ENCODE measurements around the gene AP4S1. TPM values are rescaled to one million over a fixed set of nuclear protein-coding genes. Genes with fewer than 3 reads are reported as not detected.

The AP4S1 gene
- total RNA-seq, 1 donor from 2014 or later: 14.6 TPM

DNA sequence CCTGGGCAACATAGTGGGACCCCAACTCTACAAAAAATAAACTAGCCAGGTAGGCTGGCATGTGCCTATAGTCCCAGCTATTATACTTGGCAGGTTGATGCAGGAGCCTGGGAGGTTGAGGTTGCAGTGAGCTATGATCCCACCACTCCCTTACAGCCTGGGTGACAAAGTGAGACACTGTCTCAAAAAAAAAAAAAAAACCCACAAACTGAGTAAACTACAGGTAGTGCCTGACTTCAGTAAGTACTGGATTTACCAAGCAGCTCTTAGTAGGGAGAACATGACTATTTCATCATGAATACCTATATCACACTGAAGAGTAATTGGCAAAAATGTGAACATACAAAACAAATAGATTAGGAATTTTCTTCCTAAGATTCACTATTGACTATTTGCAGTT lies 32.4 kb upstream of the AP4S1 start:
- no peaks in the 10 kb centered on the region for H3K27me3 ChIP-seq (ENCODE audit: control insufficient read depth in 3 of 3, insufficient read depth in 3 of 3, low read length in 3 of 3)
- H3K4me3 ChIP-seq (ENCODE audit: low read length in 3 of 3): no peak overlapping the region
- H3K27ac ChIP-seq (ENCODE audit: low read depth, low read length): no peak overlapping the region
- peaks cover 0 to 2% (median 0%) of the 10 kb centered on the region in 3 donors for H3K9me3 ChIP-seq (ENCODE audit: control insufficient read depth in 3 of 3, low read length in 3 of 3)
- no peaks in the 10 kb centered on the region for H3K36me3 ChIP-seq (ENCODE audit: control insufficient read depth in 3 of 3, insufficient read depth in 3 of 3, low read length in 3 of 3)
- peaks cover 6 to 17% (median 17%) of the 10 kb centered on the region in 3 donors for H3K4me1 ChIP-seq (ENCODE audit: control insufficient read depth in 3 of 3, insufficient read depth in 3 of 3, low read length in 3 of 3)
- no peak overlapping the region for H3K9ac ChIP-seq (ENCODE audit: low read depth in 1 of 3, low read length in 3 of 3)

DNA sequence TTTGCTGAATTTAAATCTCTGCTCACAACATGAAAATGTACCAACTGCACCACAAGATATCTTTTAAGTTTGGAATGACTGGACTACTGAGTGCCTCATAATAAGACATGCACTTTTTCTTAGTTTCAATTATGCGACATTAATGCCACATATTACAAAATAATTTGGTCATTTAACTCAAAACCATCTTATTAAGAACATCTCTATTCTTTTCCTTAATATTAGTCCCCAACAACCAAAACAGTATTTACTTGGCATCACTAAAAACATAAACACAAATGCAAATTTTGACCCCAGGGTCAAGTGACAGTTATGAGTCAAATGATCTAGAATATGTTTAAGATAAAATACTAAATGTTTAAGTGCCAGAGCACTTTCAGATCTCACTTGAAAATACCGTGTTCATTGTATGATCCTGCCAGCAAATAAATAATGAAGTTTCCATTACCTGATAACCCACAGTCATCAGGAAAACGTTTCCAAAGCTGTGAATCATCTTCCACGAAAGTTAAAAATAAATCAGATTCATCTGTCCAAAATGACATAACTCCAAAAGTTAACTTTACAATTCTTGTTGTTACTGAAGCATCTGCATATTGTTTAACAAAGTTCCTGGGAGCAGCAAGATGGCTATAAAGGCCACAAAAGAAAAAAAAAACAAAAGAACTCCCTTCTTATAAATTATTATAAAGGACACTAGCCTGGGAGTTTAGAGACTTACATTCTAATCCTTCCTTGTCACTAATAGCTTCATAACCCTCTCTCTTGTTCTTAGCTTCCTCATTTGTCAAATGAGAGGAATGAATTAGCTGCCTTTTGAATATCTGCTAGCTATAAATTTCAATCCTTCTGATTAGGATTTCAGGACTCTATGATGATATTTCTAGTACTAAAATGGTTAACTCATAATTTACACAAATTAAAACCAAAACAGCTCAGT lies 30.5 kb upstream of the AP4S1 start:
- Histone ChIP-seq H3K36me3 (ENCODE audit: control insufficient read depth in 3 of 3, insufficient read depth in 3 of 3, low read length in 3 of 3) (peaks cover 0 to 4% (median 0%) of the 10 kb centered on the region in 3 donors), H3K27ac (ENCODE audit: low read depth, low read length) (peak overlapping the region; percentile 57), H3K4me1 (ENCODE audit: control insufficient read depth in 3 of 3, insufficient read depth in 3 of 3, low read length in 3 of 3) (peaks cover 6 to 17% (median 13%) of the 10 kb centered on the region in 3 donors), H3K4me3 (ENCODE audit: low read length in 3 of 3) (peak overlapping the region in 1 of 3 donors; percentile 19), H3K9me3 (ENCODE audit: control insufficient read depth in 3 of 3, low read length in 3 of 3) (peaks cover 2 to 5% (median 3%) of the 10 kb centered on the region in 3 donors), H3K27me3 (ENCODE audit: control insufficient read depth in 3 of 3, insufficient read depth in 3 of 3, low read length in 3 of 3) (no peaks in the 10 kb centered on the region), H3K9ac (ENCODE audit: low read depth in 1 of 3, low read length in 3 of 3) (peak overlapping the region in 2 of 3 donors; percentile 1 to 2)

DNA sequence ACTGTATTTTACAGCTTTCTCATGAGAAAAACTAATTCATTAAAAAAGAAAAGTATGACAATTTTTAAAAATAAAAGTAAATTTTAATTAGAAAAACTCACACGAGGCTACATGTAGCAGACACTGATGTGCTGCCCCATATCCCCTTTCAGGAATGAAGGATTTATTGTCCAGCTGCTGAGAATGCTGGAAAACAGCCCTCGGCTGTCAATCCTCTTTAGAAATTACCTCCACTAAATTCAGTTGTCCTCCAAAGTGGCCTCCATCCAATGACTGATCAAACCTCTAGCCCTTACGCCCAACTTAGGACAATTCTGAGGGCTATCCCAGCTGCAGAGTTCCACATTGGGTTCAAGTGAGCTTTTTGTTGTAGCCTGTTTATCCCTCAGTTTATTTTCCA lies 29.8 kb upstream of the AP4S1 start:
- Histone ChIP-seq H3K9ac (ENCODE audit: low read depth in 1 of 3, low read length in 3 of 3) (peak overlapping the region in 2 of 3 donors; percentile 2 to 51), H3K4me3 (ENCODE audit: low read length in 3 of 3) (peak overlapping the region in 1 of 3 donors; percentile 39), H3K4me1 (ENCODE audit: control insufficient read depth in 3 of 3, insufficient read depth in 3 of 3, low read length in 3 of 3) (peaks cover 6 to 16% (median 14%) of the 10 kb centered on the region in 3 donors), H3K36me3 (ENCODE audit: control insufficient read depth in 3 of 3, insufficient read depth in 3 of 3, low read length in 3 of 3) (peaks cover 0 to 4% (median 0%) of the 10 kb centered on the region in 3 donors), H3K27me3 (ENCODE audit: control insufficient read depth in 3 of 3, insufficient read depth in 3 of 3, low read length in 3 of 3) (no peaks in the 10 kb centered on the region), H3K9me3 (ENCODE audit: control insufficient read depth in 3 of 3, low read length in 3 of 3) (peaks cover 2 to 5% (median 3%) of the 10 kb centered on the region in 3 donors), H3K27ac (ENCODE audit: low read depth, low read length) (peak overlapping the region; percentile 57)

DNA sequence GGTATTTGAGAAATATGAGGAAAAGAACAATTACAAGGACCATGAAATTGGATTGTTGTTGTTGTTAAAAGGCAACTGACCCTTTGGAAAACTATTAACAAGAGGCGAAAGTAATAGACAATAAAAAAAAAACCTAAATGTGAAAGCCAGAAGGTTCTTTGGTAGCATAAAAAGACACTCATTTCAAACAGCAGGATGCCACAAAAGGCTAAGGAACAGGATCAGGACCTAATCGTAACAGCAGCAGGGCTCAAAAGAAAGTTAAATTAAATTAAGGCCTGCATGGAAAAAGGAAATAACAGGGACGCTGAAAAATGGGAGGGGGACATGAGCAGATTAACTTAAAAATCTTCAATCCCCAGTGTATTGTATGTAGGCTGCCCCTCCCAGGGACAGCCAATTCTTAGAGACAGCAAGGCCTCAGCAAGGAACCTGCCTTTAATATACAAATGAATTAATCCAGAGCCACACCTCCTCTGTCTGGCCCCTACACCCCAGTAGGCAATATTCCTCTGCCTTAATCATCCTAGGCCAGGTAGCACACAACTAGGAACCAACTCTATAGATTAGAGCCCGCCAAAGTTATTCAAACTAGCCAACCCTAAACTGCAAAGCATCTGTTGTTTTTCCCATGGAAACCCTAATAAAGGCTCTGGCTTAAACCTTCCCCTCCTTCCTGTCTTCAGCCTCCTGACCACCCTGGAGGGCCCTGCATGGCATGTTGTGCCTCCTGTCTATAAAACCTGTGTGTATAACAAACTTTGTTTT lies 28.4 kb upstream of the AP4S1 start:
- Histone ChIP-seq H3K27ac (ENCODE audit: low read depth, low read length) (no peak overlapping the region), H3K9me3 (ENCODE audit: control insufficient read depth in 3 of 3, low read length in 3 of 3) (peaks cover 2 to 5% (median 3%) of the 10 kb centered on the region in 3 donors), H3K27me3 (ENCODE audit: control insufficient read depth in 3 of 3, insufficient read depth in 3 of 3, low read length in 3 of 3) (no peaks in the 10 kb centered on the region), H3K4me1 (ENCODE audit: control insufficient read depth in 3 of 3, insufficient read depth in 3 of 3, low read length in 3 of 3) (peaks cover 6 to 19% (median 9%) of the 10 kb centered on the region in 3 donors), H3K4me3 (ENCODE audit: low read length in 3 of 3) (no peak overlapping the region), H3K9ac (ENCODE audit: low read depth in 1 of 3, low read length in 3 of 3) (no peak overlapping the region), H3K36me3 (ENCODE audit: control insufficient read depth in 3 of 3, insufficient read depth in 3 of 3, low read length in 3 of 3) (peaks cover 0 to 4% (median 0%) of the 10 kb centered on the region in 3 donors)

DNA sequence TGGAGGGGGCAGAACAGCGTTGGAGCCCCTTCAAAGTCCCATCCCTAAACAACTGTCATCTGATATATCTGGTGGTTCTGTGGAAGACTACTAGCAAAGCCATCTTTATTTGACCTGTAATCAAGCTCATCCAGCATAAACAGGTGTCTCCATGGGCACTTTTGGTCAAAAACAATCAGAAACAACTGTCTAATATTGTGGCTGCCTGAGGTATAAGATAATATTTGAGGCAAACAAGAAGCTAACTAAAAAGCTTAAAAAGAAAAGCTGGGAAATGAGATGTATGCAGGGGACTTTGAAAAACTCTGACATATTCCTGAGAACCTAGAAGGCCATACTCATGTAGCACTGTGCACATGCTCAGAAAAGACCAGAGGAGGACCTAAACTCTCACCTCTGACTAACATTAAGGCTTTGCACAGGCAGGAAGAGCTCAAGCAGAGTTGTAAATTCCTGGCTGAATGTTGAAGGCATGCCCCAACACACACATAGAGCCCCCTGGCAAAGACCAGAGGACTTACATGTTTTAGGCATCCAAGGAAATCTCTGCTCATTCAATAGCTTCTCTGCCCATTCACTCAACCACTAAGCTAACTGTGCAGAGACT lies 27.2 kb upstream of the AP4S1 start:
- Histone ChIP-seq H3K9ac (ENCODE audit: low read depth in 1 of 3, low read length in 3 of 3) (no peak overlapping the region), H3K9me3 (ENCODE audit: control insufficient read depth in 3 of 3, low read length in 3 of 3) (peaks cover 2 to 5% (median 3%) of the 10 kb centered on the region in 3 donors), H3K4me1 (ENCODE audit: control insufficient read depth in 3 of 3, insufficient read depth in 3 of 3, low read length in 3 of 3) (peaks cover 6 to 19% (median 9%) of the 10 kb centered on the region in 3 donors)

DNA sequence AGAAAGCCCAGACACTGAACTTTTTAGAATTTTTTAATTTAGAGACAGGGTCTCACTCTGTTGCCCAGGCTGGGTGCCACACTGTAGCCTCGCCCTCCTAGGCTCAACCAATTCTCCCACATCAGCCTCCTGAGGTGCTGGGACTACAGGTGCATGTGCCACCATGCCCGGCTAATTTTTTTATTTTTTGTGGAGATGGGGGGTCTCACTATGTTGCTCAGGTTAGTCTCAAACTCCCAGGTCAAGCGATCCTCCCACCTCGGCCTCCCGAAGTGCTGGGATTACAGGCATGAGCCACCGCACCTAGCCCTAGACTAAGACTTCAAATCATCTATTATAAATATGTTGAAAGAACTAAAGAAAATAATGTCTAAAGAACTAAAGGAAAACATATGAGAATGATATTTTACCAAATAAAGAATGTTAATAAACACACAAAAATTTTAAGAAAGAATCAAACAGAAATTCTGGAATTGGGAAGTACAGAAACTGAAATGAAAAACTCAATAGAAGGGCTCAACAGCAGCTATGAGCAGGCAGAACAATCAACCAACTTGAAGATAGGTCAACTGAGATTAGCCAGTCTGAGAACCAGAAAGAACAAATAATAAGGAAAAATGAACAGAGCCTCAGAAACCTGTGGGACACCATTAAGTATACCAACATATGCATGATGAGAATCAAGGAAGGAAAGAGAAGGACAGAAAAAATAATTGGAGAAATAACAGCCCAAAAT lies 26.2 kb upstream of the AP4S1 start:
- H3K4me3 ChIP-seq (ENCODE audit: low read length in 3 of 3): no peak overlapping the region
- H3K27ac ChIP-seq (ENCODE audit: low read depth, low read length): no peak overlapping the region
- peaks cover 0 to 6% (median 0%) of the 10 kb centered on the region in 3 donors for H3K36me3 ChIP-seq (ENCODE audit: control insufficient read depth in 3 of 3, insufficient read depth in 3 of 3, low read length in 3 of 3)
- no peaks in the 10 kb centered on the region for H3K27me3 ChIP-seq (ENCODE audit: control insufficient read depth in 3 of 3, insufficient read depth in 3 of 3, low read length in 3 of 3)
- H3K4me1 ChIP-seq (ENCODE audit: control insufficient read depth in 3 of 3, insufficient read depth in 3 of 3, low read length in 3 of 3): peaks cover 6 to 19% (median 6%) of the 10 kb centered on the region in 3 donors
- peaks cover 2 to 5% (median 3%) of the 10 kb centered on the region in 3 donors for H3K9me3 ChIP-seq (ENCODE audit: control insufficient read depth in 3 of 3, low read length in 3 of 3)
- H3K9ac ChIP-seq (ENCODE audit: low read depth in 1 of 3, low read length in 3 of 3): no peak overlapping the region

More for the DNA sequence above, 27.2 kb upstream of the AP4S1 start:
- H3K36me3 ChIP-seq (ENCODE audit: control insufficient read depth in 3 of 3, insufficient read depth in 3 of 3, low read length in 3 of 3): peaks cover 0 to 4% (median 0%) of the 10 kb centered on the region in 3 donors
- H3K27me3 ChIP-seq (ENCODE audit: control insufficient read depth in 3 of 3, insufficient read depth in 3 of 3, low read length in 3 of 3): no peaks in the 10 kb centered on the region
- no peak overlapping the region for H3K4me3 ChIP-seq (ENCODE audit: low read length in 3 of 3)
- no peak overlapping the region for H3K27ac ChIP-seq (ENCODE audit: low read depth, low read length)

DNA sequence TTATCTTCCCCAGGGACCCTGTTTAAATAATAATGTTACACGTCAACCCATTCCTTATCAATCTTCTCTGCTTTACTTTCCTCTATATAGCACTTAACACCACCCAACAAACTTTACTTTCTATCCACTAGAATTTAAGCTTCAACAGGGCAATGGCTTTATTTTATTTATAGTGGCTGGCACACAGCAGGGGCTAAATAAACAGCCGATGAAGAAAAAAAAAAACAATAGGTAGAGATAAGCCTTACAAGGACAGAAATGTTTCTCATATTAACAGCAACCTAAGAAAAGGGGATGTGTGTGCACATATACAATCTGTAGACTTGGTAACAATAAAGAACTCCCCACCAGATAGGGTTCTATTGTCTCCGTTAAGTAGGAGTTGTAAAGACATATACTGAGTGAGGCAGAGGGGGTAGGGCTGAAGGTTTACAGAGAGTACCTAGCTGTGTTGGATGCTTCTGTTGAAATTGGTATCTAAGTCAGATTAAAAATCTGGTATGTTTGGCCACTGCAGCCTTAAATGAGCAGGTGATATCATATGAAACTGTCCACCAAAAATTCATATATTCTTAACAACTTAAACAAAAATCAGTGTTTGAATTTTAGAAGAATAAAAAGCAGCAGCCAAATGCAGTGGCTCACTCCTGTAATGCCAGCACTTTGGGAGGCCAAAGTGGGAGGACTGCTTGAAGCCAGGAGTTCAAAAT lies 24.7 kb upstream of the AP4S1 start:
- Histone ChIP-seq H3K27ac (ENCODE audit: low read depth, low read length) (no peak overlapping the region), H3K36me3 (ENCODE audit: control insufficient read depth in 3 of 3, insufficient read depth in 3 of 3, low read length in 3 of 3) (peaks cover 0 to 6% (median 2%) of the 10 kb centered on the region in 3 donors)

DNA sequence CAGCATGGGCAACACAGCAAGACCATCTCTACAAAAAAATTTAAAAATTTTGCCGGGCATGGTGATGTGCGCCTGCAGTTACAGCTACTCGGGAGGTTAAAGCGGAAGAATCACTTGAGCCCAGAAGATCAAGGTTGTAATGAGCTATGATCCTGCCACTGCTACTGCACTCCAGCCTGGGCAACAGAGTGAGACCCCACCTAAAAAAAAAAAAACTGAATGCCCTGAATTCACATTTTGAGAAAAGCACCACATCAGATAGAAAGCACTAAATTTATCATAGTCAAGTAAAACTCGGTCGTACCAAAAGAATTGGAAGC lies 24.1 kb upstream of the AP4S1 start:
- Histone ChIP-seq H3K9ac (ENCODE audit: low read depth in 1 of 3, low read length in 3 of 3) (no peak overlapping the region), H3K9me3 (ENCODE audit: control insufficient read depth in 3 of 3, low read length in 3 of 3) (peaks cover 2 to 5% (median 3%) of the 10 kb centered on the region in 3 donors), H3K4me1 (ENCODE audit: control insufficient read depth in 3 of 3, insufficient read depth in 3 of 3, low read length in 3 of 3) (peaks cover 2 to 9% (median 5%) of the 10 kb centered on the region in 3 donors), H3K27me3 (ENCODE audit: control insufficient read depth in 3 of 3, insufficient read depth in 3 of 3, low read length in 3 of 3) (no peaks in the 10 kb centered on the region), H3K4me3 (ENCODE audit: low read length in 3 of 3) (no peak overlapping the region), H3K36me3 (ENCODE audit: control insufficient read depth in 3 of 3, insufficient read depth in 3 of 3, low read length in 3 of 3) (peaks cover 0 to 6% (median 2%) of the 10 kb centered on the region in 3 donors), H3K27ac (ENCODE audit: low read depth, low read length) (no peak overlapping the region)

More for the DNA sequence above, 24.7 kb upstream of the AP4S1 start:
- Histone ChIP-seq H3K4me1 (ENCODE audit: control insufficient read depth in 3 of 3, insufficient read depth in 3 of 3, low read length in 3 of 3) (peaks cover 5 to 12% (median 10%) of the 10 kb centered on the region in 3 donors), H3K9ac (ENCODE audit: low read depth in 1 of 3, low read length in 3 of 3) (no peak overlapping the region), H3K9me3 (ENCODE audit: control insufficient read depth in 3 of 3, low read length in 3 of 3) (peaks cover 2 to 5% (median 3%) of the 10 kb centered on the region in 3 donors), H3K27me3 (ENCODE audit: control insufficient read depth in 3 of 3, insufficient read depth in 3 of 3, low read length in 3 of 3) (no peaks in the 10 kb centered on the region), H3K4me3 (ENCODE audit: low read length in 3 of 3) (no peak overlapping the region)
